ENCODE measurements around the gene PERM1. TPM values are rescaled to one million over a fixed set of nuclear protein-coding genes. Genes with fewer than 3 reads are reported as not detected.

Gene PERM1
- total RNA-seq, 2 experiments from 2014 or later = not detected

Small RNAs within 50 kb of the gene (small RNA-seq; reads per million reads assigned to genes)
- not detected for gene AL645608.3

Other genes starting within 250 kb of the PERM1 start
- gene SAMD11, start 58.2 kb downstream of the PERM1 start, total RNA-seq (2014; rRNA removed; shearing (Covaris generic)) = 0.06 TPM in 1 of 2 replicates, not detected in the other
- not detected in 2 replicates for gene SAMD11, start 58.2 kb downstream of the PERM1 start, total RNA-seq (2022)
- 77.9 and 84.0 TPM in 2 replicates for gene NOC2L, start 22.8 kb downstream of the PERM1 start, total RNA-seq (2014; rRNA removed; shearing (Covaris generic))
- gene NOC2L, start 22.8 kb downstream of the PERM1 start, total RNA-seq (2022) = 72.1 and 99.0 TPM in 2 replicates
- gene KLHL17, start 21.5 kb downstream of the PERM1 start, total RNA-seq (2014; rRNA removed; shearing (Covaris generic)) = 20.7 and 21.7 TPM in 2 replicates
- gene KLHL17, start 21.5 kb downstream of the PERM1 start, total RNA-seq (2022) = 23.3 and 24.2 TPM in 2 replicates
- 0.05 TPM in 1 of 2 replicates, not detected in the other for gene PLEKHN1, start 15.6 kb downstream of the PERM1 start, total RNA-seq (2014; rRNA removed; shearing (Covaris generic))
- gene PLEKHN1, start 15.6 kb downstream of the PERM1 start, total RNA-seq (2022) = not detected in 2 replicates
- gene HES4, start 18.0 kb upstream of the PERM1 start, total RNA-seq (2014; rRNA removed; shearing (Covaris generic)) = not detected in 2 replicates
- gene HES4, start 18.0 kb upstream of the PERM1 start, total RNA-seq (2022) = not detected in 2 replicates
- 99.9 and 110 TPM in 2 replicates for gene ISG15, start 31.4 kb upstream of the PERM1 start, total RNA-seq (2014; rRNA removed; shearing (Covaris generic))
- gene ISG15, start 31.4 kb upstream of the PERM1 start, total RNA-seq (2022) = 53.4 and 65.4 TPM in 2 replicates
- gene AGRN, start 38.0 kb upstream of the PERM1 start, total RNA-seq (2014; rRNA removed; shearing (Covaris generic)) = 2.2 and 2.7 TPM in 2 replicates
- 9.1 and 9.8 TPM in 2 replicates for gene AGRN, start 38.0 kb upstream of the PERM1 start, total RNA-seq (2022)
- not detected in 2 replicates for gene RNF223, start 92.2 kb upstream of the PERM1 start, total RNA-seq (2014; rRNA removed; shearing (Covaris generic))
- gene RNF223, start 92.2 kb upstream of the PERM1 start, total RNA-seq (2022) = not detected in 2 replicates
- gene C1orf159, start 134.0 kb upstream of the PERM1 start, total RNA-seq (2014; rRNA removed; shearing (Covaris generic)) = 13.1 and 27.6 TPM in 2 replicates
- gene C1orf159, start 134.0 kb upstream of the PERM1 start, total RNA-seq (2022) = 24.1 and 24.5 TPM in 2 replicates
- not detected in 2 replicates for gene TTLL10, start 191.8 kb upstream of the PERM1 start, total RNA-seq (2014; rRNA removed; shearing (Covaris generic))
- not detected in 2 replicates for gene TTLL10, start 191.8 kb upstream of the PERM1 start, total RNA-seq (2022)
- not detected in 2 replicates for gene TNFRSF18, start 224.5 kb upstream of the PERM1 start, total RNA-seq (2014; rRNA removed; shearing (Covaris generic))
- gene TNFRSF18, start 224.5 kb upstream of the PERM1 start, total RNA-seq (2022) = not detected in 2 replicates
- not detected in 2 replicates for gene TNFRSF4, start 232.1 kb upstream of the PERM1 start, total RNA-seq (2014; rRNA removed; shearing (Covaris generic))
- 1.1 and 1.4 TPM in 2 replicates for gene TNFRSF4, start 232.1 kb upstream of the PERM1 start, total RNA-seq (2022)
- gene SDF4, start 249.9 kb upstream of the PERM1 start, total RNA-seq (2014; rRNA removed; shearing (Covaris generic)) = 44.2 and 47.7 TPM in 2 replicates
- 82.8 and 85.7 TPM in 2 replicates for gene SDF4, start 249.9 kb upstream of the PERM1 start, total RNA-seq (2022)